CD4-positive, alpha-beta T cell treated with Interleukin-21 for 1 hour (primary cell): ENCODE results near the gene MYL9.

Experiments used
- DNase-seq: peaks from one replicate; pipeline ENCODE4 v3.0.0-alpha.2; 2020

MYL9 gene

GRCh38 chr20:36585410-36586125, 44.2 kb downstream of the MYL9 start:
- DNase-seq: no peak

GRCh38 chr20:36587388-36588070, 46.2 kb downstream of the MYL9 start:
- DNase-seq: no peak

DNA sequence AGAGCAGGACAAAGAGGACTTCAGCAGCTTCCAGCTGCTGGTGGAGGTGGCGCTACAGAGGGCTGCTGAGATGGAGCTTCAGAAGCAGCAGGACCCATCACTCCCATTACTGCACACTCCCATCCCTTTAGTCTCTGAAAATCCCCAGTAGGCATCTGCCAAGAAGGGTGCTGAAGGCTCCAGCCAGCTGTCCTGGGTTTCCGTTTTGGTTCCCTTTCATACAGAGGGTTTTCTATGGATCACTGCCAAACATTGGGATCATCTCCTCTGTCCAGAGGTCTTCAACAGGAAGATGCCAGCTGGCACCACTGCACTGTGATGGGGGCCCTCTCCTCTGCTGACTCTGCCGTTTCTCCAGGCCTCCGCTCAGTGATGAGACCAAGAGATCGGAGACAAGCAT, 50.0 kb downstream of the MYL9 start:
- DNase-seq: no peak

DNA sequence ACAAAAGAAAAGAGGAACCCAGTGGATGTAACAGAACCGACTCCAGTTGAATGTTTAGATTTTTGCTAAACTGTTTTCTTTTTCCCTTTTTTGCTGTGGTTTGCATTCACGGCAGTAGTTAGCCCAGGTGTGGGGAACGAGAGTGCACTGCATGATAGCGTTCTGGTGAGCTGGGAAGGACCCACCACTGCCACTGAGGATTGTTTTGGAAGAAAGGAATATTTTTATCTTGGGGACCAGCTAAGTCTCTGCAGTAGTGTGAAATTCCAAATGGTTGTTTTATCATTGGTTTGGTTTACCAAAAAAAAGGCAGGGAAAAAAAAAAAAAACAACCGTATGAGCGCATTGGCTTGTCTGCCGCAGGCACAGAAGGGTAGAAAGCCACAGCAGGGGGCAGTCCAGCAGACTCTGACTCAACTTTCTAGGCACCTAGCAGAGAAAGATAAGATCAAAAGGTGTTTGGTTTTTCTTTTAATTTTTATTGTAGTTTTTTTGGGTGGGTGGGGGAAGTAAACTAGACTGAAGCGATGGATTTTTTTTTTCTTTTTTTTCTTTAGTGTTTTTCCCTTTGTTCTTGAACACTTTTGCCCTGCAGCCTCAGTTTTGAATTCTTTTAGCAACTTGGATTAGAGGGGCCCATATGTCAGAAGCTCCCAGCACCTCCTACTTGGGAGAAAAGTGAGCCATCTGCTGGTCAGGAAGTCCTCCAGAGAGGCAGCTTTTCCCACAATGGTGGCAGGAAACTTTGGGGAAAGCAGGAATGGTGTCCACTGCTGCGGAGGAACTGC, 50.7 kb downstream of the MYL9 start:
- peak; percentile 74 for DNase-seq

DNA sequence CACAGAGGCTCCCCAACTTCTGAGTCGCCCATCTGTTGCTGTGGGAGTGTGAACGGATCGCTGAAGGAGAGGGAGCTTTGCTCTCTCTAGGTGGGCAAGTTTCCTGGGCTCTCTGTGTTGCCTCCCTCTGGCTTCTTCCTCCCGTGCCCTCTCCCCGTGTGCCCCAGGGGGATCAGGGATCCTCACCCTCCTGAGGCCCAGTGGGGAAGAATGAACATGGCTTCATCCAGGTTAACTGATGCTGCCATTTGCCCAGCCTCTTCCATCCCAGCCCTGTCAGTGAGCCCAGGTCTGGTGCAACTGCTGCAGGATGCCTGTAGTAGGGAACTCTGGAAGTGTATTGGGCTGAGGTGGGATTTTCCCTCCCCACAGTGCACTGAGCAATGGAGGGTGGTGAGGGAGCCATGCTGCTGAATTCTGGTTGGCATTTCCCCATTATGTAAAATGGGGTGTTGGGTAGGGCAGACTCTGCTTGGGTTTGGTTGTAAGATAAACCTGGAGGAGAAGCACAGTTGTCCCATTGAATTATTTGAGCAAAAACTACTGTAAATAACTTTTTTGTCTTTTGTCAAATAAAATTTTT, 52.1 kb downstream of the MYL9 start:
- DNase-seq: no peak

- no peak for DNase-seq
Observed at GRCh38 chr20:36599912-36600345, 58.6 kb downstream of the MYL9 start.
